GM19238 (cell line): ENCODE data around the gene CCDC78.
A peak's percentile ranks its signal among the peaks of the same experiment; 100 is the strongest.

Source experiments
- DNase-seq: peaks from one replicate; pipeline ENCODE4 v3.0.0; 2011; ENCODE audit warnings: low spot score; ENCODE audit not compliant: insufficient read length

The CCDC78 gene

DNA sequence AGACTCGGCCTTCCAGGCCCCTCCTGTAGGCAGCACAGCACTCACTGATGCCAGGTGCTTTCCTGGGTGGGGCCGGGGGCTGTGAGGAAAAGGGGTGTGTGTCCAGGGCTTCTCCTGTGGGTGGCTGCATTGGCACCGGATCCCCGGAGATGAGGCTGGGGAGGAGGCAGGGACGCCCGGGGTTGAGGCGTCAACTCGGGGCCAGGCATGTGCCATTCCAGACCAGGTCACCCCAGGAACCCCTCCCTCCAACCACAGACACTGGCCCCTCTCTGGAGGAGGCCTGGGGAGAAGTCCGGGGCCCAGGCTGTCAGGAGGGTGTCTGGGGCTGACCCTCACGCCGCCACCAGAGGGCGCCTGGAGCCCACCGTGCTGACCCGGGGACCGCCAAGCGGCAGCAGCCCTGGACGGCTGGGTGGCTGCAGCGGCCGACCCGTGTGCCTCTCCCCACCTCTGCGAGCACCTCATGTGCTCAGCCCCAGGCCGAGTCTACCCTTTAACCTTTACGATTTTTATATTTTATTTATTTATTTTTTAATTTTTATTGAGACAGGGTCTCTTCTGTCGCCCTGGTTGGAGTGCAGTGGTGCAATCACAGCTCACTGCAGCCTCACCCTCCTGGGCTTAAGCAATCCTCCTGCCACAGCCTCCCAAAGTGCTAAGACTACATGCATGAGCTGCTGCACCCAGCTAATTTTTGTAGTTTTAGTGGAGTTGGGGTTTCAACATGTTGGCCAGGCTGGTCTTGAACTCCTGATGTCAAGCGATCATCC lies 14.5 kb downstream of the CCDC78 start:
- peak; percentile 97 for DNase-seq

DNA sequence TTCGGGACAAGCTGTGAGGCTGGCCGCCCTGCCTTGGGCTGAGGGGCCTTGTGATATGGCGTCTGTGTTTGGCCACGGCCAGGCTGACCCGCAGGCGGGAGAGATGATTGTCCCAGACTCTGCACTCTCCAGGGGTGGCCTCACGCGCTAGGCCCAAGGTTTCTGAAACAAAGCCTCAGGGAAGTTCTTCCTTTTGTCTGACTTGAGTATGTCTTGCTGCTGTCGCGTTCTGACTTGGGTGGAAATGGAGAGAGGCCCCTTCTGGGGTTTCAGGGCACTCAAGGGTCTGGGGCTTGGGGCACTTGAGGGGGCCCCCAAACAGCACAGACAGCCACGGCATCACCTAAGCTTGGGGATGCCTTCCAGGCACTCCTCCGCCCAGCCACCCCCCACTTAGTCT lies 15.2 kb downstream of the CCDC78 start:
- DNase-seq = no peak

DNA sequence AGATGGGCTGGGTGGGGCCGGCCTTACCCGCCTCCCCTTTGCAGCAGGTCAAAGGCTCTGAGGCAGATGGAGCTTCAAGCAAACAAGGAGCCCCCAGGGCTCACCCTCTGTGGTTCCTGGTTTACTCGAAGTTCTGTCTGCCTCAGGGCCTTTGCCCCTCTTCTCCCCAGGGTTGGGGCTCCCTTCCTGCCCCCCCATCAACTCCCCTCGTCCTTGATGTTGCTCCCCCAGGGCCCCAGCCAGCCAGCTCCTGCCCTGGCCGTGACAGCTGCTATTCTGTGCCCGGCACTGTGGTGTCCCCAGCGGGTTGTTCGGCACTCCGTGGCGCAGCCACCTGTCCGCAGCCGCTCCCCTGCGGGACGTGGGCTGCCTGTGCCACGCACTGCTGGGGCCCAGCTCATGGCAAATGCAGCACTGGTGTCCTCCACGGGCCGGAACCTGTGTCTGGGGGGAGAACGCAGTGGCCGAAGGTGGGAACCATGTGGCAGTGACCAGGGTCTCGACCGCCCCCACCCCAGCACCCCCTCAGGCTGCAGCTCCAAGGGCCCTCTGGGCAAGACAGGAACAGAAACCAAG lies 15.7 kb downstream of the CCDC78 start:
- no peak for DNase-seq

DNA sequence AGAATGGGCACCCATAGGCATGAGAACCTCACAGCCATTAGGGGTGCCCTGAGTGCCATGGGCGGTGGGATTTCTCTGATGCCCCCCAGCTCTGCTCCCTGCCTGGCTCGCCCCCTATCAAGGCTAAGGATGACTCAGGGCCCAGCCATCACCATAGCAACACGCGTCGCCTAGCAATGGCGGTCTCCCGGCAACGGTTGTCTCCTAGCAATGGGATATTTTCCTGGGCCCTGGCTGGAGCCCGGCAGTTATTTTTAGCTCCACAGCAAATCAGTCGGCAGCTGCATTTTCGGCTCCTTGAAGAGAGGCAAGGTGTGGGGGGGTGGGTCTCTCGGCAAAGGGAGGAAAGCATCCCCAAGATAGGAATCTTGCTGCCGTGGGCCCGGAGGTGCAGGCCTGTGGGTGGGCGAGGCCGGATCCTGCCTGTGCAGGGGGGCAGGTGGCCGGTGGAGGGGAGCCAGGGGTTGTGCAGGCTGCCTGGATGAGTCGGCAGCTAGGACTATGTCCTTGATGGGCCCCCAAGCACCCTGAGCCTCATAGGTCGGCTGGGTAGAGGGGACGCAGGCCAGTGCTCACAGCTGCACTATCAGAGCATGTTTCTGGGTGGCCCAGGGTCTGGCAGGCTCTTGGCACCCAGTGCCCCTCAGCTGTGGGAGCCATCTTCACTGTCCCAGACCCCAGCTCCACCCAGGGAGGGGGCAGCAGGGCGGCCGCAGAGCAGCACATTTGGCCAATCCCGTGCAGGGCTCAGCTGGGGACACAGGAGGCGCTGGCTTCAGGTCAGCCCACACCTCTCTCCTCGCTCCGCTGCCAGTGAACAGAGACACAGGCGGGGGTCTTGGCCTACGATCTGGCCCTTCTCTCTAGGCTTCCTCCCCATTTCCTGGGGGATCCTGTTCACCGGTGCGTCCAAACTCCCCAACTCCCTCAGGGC lies 16.4 kb downstream of the CCDC78 start:
- no peak for DNase-seq

DNA sequence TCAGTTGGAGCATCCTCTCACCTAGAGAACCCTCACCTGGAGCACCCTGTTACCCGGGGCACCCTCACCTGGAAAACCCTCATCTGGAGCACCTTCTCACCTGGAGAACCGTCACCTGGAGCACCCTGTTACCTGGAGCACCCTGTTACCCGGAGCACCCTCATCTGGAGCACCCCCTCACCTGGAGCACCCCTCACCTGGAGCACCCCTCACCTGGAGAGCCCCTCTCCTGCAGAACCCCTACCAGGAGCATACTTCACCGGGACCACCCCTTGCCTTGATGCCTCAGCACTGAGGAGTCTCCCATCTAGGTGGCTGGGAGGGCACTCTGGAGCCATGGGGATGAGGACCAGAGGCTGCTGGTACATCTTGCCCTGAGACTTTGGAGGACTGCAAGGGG lies 17.3 kb downstream of the CCDC78 start:
- DNase-seq = no peak

DNA sequence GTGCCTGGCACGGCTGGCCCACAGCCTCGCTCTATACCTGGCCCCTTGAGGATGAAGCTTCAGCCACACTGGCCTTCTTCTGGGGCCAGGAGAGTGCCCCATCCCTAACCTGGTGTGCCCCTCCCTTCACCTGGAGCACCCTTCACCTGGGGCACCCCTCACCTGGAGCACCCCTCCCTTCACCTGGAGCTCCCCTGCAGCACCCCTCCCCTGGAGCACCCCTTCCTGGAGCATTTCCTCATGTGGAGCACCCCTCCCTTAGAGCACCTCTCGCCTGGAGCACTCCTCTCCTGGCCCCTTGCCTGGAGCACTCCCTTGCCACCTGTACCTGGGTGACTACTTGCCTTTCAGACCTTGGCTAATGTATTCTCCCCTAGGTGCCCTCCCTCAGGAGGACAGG lies 18.2 kb downstream of the CCDC78 start:
- no peak for DNase-seq

DNA sequence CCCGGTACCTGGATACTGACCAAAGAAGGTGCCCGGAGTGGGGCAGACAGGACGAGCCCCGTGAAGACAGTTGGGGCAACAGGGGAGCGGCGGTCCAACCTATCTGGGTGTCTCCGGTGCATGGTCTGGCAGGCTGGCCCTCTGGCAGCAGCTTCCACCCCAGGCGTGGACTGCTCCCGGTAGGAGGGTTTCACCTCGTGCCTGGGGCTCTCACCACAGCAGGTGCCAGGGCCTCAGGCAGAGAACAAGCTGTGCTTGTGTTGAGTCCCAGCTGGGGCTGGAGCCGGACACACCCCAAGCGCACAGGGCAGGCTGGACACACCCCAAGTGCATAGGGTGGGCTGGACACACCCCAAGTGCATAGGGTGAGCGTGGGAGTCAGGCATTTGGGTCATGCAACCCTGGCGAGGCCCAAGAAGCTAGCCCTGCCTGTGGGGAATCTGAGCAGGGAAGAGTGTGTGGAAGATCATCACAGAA lies 19.1 kb downstream of the CCDC78 start:
- no peak for DNase-seq

DNA sequence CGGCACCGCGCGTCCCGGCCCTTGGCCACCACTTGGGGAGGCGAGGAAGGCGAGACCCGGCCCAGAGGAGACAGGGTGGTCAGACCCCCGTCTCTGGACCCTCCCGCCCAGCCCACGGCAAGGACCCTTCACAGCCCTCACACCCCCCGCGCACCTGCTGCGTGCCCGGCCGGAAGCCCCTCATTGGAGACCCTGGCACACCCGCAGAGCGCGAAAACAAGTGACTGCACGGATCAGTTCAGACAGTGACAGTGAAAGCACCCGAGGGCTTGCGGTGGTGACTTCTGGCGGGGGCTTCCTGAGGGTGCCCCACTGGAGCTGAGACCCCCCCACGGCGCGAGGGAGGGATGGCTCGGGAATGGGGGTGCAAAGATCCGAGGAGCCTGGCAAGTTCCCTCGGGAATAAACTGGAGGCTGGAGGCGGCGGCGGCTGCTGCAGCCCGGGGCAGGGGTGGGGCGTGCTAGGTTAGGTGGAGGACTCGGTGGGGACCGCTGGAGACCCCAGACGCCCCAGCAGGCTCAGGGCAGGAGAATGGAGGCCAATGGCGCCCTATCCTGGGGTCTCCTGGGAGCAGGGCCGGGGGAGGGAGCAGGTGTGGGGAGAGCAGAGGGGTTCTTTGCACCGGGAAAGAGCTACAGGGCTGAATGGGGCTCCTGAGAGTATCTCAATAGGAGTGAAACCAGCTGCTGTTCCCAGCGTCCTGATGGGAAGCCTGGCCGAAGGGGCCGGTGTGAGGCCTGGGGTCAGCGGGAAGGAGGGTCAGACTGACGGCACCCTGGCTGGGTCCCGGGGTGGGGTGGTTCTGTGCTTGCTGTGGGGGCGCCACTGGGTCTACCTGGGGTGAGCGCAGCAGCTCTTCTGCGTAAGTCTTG lies 19.8 kb downstream of the CCDC78 start:
- DNase-seq = no peak

DNA sequence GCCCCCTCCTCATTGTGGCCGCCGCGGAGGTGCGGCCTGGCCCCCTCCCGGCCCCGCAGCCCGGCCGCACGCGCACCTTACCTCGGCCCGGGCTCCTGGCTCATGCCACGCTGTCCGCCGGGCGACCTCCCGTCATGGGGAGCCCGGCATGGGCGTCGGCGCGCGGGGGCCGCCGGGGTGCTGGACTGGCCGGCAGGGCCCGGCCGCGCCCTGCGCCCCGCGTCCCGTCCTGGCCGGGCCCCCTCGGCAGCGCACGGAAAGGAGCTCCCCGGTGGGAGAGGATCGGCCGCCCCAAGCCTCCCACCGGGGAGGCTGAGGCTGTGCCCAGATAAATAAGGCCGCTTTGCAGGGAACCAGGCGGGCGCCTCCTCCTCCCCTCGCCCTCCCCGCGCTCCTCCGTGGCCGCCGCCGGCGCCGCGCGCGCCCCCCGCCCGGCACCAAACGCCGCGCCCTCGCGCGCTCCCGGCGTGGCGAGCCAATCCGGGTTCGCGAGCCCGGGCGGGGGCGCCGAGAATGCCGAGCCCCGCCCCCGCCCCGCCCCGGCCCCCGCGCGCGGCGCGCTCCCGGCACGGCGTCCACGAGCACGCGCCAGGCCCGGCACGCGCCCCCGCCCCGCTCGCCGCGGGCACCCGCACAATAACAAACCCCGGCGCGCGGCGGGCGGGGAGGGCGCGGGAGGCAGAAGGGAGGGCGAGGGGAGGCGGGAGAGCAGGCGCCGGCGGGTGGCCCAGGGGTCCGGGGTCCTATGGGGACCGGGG lies 20.6 kb downstream of the CCDC78 start, which contains the start of gene FBXL16:
FBXL16 (minus strand) TSS at position 371 of the 758 bp plus-strand sequence. CDS start 8,396 bp downstream, outside the sequence.
- no peak for DNase-seq

DNA sequence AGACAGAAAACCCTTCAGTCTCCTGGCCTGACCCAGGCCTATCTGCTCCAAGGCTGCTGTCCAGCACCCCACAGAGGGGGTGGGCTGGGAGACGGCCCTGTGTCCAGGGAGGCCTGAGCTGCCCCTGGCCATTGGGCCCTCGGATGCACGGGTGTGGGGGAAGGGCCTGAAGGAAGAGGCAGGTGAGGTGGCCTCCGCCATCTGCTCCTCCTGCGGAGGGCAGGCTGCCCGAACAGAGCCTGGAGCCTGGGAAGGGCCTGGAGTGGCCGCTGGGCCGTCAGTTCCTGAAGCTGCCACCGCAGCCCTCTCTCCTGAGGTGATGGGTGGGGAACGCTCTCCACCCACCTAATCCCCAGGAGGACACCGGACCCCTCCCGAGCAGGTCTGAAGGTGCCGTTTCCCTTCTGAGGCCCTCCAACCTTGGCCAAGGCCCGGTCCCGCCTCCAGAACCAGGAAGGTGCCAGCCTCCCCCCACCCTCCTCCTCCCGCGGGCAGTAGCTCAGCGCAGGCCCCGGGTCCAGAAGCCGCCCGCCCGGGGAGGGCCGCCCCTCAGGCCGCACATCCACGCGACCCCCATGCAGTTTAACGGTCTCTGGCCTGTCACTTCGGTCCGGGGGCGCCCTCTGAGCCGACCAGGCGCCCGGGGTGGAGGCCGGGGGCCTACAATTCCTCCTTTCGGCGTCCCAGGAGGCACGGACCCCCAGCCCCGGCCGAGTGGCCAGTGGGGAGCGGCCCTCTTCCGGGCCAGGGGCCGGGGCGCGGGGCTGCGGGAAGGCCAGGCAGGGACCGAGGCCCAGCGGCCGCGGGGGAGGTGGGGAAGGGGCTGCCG lies 21.5 kb downstream of the CCDC78 start:
- DNase-seq = no peak

DNA sequence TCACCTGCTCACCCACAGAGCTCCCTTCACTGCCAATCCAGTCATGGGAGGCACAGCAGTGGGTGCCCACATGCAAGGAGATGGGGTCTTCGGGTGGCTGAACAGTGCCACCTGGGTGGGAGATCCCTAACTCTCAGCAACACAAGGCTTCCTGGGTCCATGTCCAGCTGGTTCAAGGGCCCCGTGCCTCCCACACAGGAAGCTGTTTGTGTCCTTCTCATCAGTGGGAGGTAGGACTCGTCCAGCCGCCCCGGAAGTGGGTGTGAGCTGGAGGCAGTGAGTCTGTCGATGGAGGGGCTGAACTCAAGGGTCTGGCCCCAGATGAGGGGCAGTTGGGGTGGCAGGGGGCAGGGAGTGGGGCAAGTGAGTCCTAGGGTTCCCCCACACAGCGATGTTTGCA lies 22.2 kb downstream of the CCDC78 start:
- no peak for DNase-seq

DNA sequence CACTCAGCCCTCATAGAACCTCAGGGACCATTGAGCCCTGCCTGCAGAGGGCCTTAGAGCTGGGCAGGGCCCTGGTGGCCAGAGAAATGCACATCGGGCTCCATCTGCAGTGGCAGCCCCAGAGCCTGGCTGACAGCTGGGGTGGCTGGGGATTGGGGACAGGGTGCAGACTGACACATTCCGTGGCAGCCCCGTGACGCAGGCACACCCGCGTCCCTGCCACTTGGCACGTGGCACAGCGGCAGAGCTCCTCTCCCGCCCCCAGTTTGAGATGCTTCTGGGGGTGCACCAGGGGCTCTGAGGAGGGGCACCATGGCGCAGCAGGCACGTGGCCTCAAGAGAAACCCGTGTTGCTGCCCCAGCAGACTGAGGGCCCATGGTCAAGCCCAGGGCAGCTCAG lies 22.8 kb downstream of the CCDC78 start:
- no peak for DNase-seq

DNA sequence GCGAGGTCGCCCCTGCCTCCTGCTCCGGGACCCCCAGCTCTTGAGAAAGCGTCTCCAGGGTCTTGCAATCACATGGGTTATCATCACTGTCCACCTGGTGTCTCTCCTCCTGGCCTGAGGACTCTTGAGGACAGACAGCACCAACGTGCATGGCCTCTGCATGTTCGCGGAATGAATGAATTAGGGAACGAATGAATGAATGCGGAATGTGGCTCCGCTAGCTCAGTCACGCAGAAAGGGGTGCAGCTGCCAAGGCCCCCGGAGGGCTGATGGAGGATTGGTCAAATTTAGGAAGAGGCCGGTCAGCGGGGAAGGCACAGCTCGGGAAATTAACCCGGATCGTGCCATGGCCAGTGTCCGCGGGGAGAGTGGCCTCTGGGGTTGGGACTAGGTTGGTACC lies 23.9 kb downstream of the CCDC78 start:
- DNase-seq = no peak

DNA sequence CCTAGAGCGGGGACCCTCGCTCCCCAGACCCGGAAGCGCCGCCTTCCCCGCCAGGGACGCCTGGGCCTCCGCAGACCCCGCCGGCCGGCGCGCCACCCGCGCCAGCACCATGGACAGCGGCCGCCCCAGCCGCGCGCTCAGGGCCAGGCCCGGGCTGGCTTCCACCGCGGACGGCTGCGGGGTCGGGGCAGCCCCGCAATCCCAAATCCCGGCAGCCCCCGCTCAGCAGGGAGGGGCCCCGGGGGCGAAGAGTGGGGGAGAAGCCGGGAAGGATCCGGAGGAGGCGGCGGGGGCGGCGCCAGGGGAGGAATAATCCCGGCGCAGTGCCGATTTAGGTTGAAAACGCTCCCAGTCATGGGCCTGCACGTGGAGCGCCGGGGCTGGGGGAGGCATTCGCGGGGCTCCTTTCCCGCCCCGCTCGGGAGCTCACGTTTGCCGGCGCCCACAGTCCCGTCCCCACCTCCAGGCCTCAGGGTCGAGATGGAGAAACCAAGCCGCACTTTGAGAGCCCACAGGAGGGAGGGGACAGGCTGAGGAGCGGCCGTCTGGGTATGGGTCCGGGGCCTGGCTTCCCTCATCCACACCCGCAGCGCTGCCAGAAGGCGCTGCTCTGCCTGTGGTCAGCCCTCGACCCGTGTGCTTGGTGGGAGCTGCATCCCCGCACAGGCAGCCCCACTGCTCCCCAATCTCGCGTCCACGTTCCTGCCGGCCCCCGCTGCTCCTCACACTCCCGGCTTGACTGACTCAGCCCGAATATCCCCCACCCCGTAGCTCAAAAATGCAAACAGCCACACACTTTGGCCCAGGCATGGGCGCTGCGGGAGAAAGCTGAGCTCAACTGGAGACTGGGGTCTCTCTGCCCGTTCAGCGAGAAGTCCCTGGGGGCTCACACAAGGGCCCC lies 25.3 kb downstream of the CCDC78 start:
- DNase-seq = no peak

DNA sequence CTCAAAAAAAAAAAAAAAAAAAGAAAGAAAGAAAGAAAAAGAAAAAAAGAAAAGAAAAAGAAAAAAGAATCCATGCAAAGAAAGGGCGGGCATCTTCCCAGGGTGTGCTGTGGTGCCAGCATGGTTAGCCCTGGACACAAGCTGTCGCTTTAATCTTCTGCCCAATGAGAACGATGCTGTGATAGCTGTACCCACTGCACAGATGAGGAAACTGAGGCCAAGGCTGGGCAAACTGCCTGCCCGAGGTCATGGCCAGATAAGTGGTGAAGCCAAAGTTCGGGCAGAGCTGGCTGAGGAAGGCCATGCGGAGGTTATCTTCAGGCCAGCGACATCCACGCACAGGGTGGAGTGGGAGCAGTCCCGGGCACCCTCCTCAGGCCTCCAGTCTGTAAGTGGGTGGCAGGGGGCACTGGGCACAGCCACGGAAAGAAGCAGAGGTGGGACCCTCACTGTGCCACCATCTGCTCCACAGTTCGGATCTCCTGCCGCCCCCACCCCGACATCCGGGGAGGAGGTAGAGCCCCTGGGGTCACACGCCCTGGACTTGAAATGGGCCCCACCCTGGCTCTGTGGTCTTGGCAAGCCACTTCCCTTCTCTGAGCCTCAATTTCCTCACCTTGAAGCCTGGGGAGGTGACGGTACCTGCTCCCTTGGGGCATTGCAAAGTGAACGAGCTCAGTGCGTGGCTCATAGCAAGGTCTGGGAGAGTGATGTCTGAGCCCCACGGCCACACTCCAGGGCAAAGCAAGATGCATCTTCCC lies 27.2 kb downstream of the CCDC78 start:
- no peak for DNase-seq

DNA sequence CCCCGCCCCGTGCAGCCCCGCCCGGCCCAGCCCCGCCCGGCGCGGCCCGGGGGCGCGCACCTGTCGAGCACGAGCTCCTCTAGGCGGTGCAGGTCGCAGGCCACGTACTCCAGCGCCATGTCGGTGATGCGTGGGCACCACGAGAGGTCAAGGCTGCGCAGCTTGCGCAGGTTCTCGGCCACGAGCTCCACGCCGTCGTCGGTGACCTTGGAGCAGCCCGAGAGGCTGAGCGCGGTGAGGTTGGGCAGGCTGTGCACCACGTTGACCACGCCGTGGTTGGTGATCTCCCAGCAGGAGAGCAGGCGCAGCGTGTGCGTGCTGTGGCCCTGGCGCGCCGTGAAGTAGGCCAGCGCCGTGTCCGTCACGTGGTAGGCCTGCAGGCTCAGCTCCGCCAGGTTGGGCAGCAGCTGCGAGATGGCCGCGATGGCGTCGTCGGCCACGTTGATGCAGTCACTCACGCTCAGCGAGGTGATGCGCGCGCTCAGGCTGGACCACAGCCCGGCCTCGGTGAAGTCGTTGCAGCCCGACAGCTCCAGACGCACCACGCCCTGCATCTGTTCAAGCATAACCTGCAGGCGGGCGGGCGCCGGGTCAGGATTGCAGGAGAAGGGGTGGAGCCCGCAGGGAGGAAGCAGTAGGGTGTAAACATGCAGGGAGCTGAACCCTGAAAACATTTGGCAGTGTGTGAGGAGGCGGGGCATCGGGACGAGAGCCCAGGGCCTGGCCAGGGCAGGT lies 30.7 kb downstream of the CCDC78 start:
- no peak for DNase-seq

DNA sequence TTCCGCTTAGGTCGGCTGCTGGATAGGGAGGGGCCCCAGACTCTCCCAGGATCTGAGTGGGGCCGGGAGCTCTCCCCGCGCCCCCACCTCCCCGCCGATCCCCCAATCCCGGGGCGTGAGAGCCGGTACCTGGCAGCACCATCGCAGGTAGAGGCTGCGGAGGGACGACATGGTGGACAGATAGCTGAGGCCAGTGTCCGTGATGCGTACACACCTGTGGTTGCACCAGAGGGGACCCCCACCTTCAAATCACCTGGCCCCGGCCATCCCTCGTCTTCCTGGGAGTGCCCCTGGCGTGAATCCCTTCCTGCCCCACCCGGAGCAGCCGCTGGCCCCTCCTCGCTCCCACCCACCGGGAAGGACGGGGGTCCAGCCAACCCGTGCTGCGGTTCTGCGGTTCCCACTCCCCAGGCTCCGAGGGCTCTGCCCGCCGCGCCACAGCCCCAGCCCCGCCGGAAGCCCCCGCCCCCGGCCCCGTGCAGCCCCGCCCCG lies 31.3 kb downstream of the CCDC78 start:
- DNase-seq = no peak
